ENCODE data around the gene MED13. TPM values are rescaled to one million over a fixed set of nuclear protein-coding genes. Genes with fewer than 3 reads are reported as not detected.

Gene MED13
- total RNA-seq, 3 donors from 2014 or later: 73.4 to 136 (median 92.1) TPM

- intact Hi-C loops (cut with DNase I; ENCODE audit: low total_unique reads): no loop called here
- DNase-seq (ENCODE audit: low spot score in 2 of 2): no peak
- H3K4me3 ChIP-seq: no peak overlapping the region
- no peaks in the 10 kb centered on the region for H3K36me3 ChIP-seq
- no peaks in the 10 kb centered on the region for H3K4me1 ChIP-seq
- no peaks in the 10 kb centered on the region for H3K27me3 ChIP-seq
- no peak overlapping the region for H3K27ac ChIP-seq
- TF ChIP-seq POLR2AphosphoS5 (IDR thresholded peaks at IDR 0.05): no peak
- no peak for TF ChIP-seq CTCF (IDR thresholded peaks at IDR 0.05)
- no peak for TF ChIP-seq POLR2A (IDR thresholded peaks at IDR 0.05)
- no peaks in the 10 kb centered on the region for H3K9me3 ChIP-seq
These were observed 26.8 kb downstream of the MED13 start for GRCh38 chr17:62038248-62038647.

- DNase-seq (ENCODE audit: low spot score in 2 of 2): no peak
- H3K4me3 ChIP-seq: no peak overlapping the region
- H3K9me3 ChIP-seq: no peaks in the 10 kb centered on the region
- TF ChIP-seq POLR2A (IDR thresholded peaks at IDR 0.05) (no peak), CTCF (IDR thresholded peaks at IDR 0.05) (no peak), POLR2AphosphoS5 (IDR thresholded peaks at IDR 0.05) (no peak)
- no peaks in the 10 kb centered on the region for H3K4me1 ChIP-seq
- H3K36me3 ChIP-seq: peaks cover 7% of the 10 kb centered on the region
- no peak overlapping the region for H3K27ac ChIP-seq
- intact Hi-C loops (cut with DNase I; ENCODE audit: low total_unique reads): no loop called here
- no peaks in the 10 kb centered on the region for H3K27me3 ChIP-seq
These were observed 31.8 kb downstream of the MED13 start for GRCh38 chr17:62033317-62033716.

- no peak for DNase-seq (ENCODE audit: low spot score in 2 of 2)
- TF ChIP-seq POLR2A (IDR thresholded peaks at IDR 0.05): no peak
- TF ChIP-seq CTCF (IDR thresholded peaks at IDR 0.05): no peak
- TF ChIP-seq POLR2AphosphoS5 (IDR thresholded peaks at IDR 0.05): no peak
- H3K9me3 ChIP-seq: no peaks in the 10 kb centered on the region
- H3K27me3 ChIP-seq: no peaks in the 10 kb centered on the region
- intact Hi-C loops (cut with DNase I; ENCODE audit: low total_unique reads): no loop called here
- H3K27ac ChIP-seq: no peak overlapping the region
- no peak overlapping the region for H3K4me3 ChIP-seq
- H3K4me1 ChIP-seq: no peaks in the 10 kb centered on the region
- peaks cover 10% of the 10 kb centered on the region for H3K36me3 ChIP-seq
These were observed 32.6 kb downstream of the MED13 start for GRCh38 chr17:62032480-62032879.

- H3K27me3 ChIP-seq: no peaks in the 10 kb centered on the region
- peaks cover 10% of the 10 kb centered on the region for H3K36me3 ChIP-seq
- no peaks in the 10 kb centered on the region for H3K9me3 ChIP-seq
- H3K27ac ChIP-seq: no peak overlapping the region
- TF ChIP-seq POLR2AphosphoS5 (IDR thresholded peaks at IDR 0.05) (no peak), CTCF (IDR thresholded peaks at IDR 0.05) (no peak), POLR2A (IDR thresholded peaks at IDR 0.05) (no peak)
- no peak overlapping the region for H3K4me3 ChIP-seq
- intact Hi-C loops (cut with DNase I; ENCODE audit: low total_unique reads): no loop called here
- no peaks in the 10 kb centered on the region for H3K4me1 ChIP-seq
- no peak for DNase-seq (ENCODE audit: low spot score in 2 of 2)
These were observed 34.8 kb downstream of the MED13 start for GRCh38 chr17:62030264-62030663.

GRCh38 chr17:62024866-62025265 lies 40.2 kb downstream of the MED13 start:
- peaks cover 4% of the 10 kb centered on the region for H3K36me3 ChIP-seq
- TF ChIP-seq POLR2AphosphoS5 (IDR thresholded peaks at IDR 0.05) (no peak), POLR2A (IDR thresholded peaks at IDR 0.05) (no peak), CTCF (IDR thresholded peaks at IDR 0.05) (no peak)
- intact Hi-C loops (cut with DNase I; ENCODE audit: low total_unique reads): no loop called here
- H3K4me1 ChIP-seq: no peaks in the 10 kb centered on the region
- DNase-seq (ENCODE audit: low spot score in 2 of 2): no peak
- H3K4me3 ChIP-seq: no peak overlapping the region
- no peak overlapping the region for H3K27ac ChIP-seq
- H3K9me3 ChIP-seq: no peaks in the 10 kb centered on the region
- H3K27me3 ChIP-seq: no peaks in the 10 kb centered on the region

Data from breast epithelium (tissue), 4 donors.